Panc1 (cell line): Measurements from ENCODE around the gene MOSMO. TPM values are rescaled to one million over a fixed set of nuclear protein-coding genes. Genes with fewer than 3 reads are reported as not detected.

Experiments used
- ATAC-seq: fragments of 200-7000 bp; cut with Tn5 transposase; 2 replicates; pipeline ENCODE4 v1.9.1; 2020; ENCODE audit warnings: mild to moderate bottlenecking, moderate library complexity
- BruUV-seq: library from RNA; stranded (reverse); fragments of 400-500 nt; replicated peaks from 2 replicates; lab custom pipeline; 2021; lab: Mats Ljungman, UMichigan
- CTCF ChIA-PET: fragments of 300-600 bp; sonication (Branson Sonifier 250); formaldehyde crosslinking; loops from one replicate; lab custom pipeline; 2022; ENCODE audit warnings: antibody characterized with exemption; lab: Charles Lee
- POLR2A ChIA-PET: fragments of 300-600 bp; sonication (Branson Sonifier 250); formaldehyde crosslinking; loops from one replicate; lab custom pipeline; 2022; ENCODE audit warnings: antibody characterized with exemption; lab: Charles Lee
- DNase-seq: peaks from one replicate; pipeline ENCODE4 v3.0.0-alpha.2; 2010; ENCODE audit warnings: low read depth, low spot score
- H3K27ac ChIP-seq: 2 replicates; pipeline ENCODE4 v1.5.1; 2011; ENCODE audit warnings: mild to moderate bottlenecking, low read length, inconsistent platforms
- H3K27me3 ChIP-seq: fragments of 200-500 bp; sonication (Bioruptor generic); 2 replicates; pipeline ENCODE4 v1.6.0; 2014; ENCODE audit warnings: low read length, inconsistent platforms; ENCODE audit not compliant: control insufficient read depth, insufficient read depth
- H3K36me3 ChIP-seq: fragments of 200-500 bp; sonication (Bioruptor generic); 2 replicates; pipeline ENCODE4 v1.5.1; 2014; ENCODE audit warnings: inconsistent platforms, mild to moderate bottlenecking, low read length, moderate library complexity; ENCODE audit not compliant: control insufficient read depth, insufficient read depth
- H3K4me1 ChIP-seq: 2 replicates; pipeline ENCODE4 v1.5.1; 2011; ENCODE audit warnings: inconsistent platforms, mild to moderate bottlenecking, low read length, moderate library complexity; ENCODE audit not compliant: control insufficient read depth, insufficient read depth
- H3K4me3 ChIP-seq, 2 experiments: 2 replicates each; pipeline ENCODE4 v1.5.1; 2011 to 2012; ENCODE audit warnings: low read depth in 2 of 2, low read length in 2 of 2, mild to moderate bottlenecking in 2 of 2, inconsistent platforms in 1 of 2, moderate library complexity in 1 of 2
- H3K9me3 ChIP-seq: fragments of 200-500 bp; sonication (Bioruptor generic); 2 replicates; pipeline ENCODE4 v1.5.1; 2014; ENCODE audit warnings: low read depth, mild to moderate bottlenecking, inconsistent platforms, low read length, moderate library complexity; ENCODE audit not compliant: control insufficient read depth, insufficient read depth
- POLR2AphosphoS5 ChIP-seq: IDR thresholded peaks from 2 replicates; pipeline ENCODE4 v1.6.1; 2012; ENCODE audit warnings: mild to moderate bottlenecking, low read depth, low read length, moderate library complexity
- SIN3A ChIP-seq: IDR thresholded peaks from 2 replicates; pipeline ENCODE4 v1.6.1; 2012; ENCODE audit warnings: low read depth, mild to moderate bottlenecking, low read length, moderate library complexity, borderline replicate concordance; ENCODE audit not compliant: insufficient read depth
- TCF7L2 ChIP-seq: IDR thresholded peaks from 2 replicates; pipeline ENCODE4 v1.6.1; 2011; ENCODE audit warnings: mild to moderate bottlenecking, low read depth, low read length, inconsistent platforms
- in situ Hi-C: cut with HindIII; loops from 2 replicates; pipeline ENCODE4 v1.10.0; 2016; ENCODE audit warnings: low sequenced_read_pairs, low pct_unique_long_range_greater_than_20kb
- intact Hi-C: fragments of 100-400 bp; cut with micrococcal nuclease; formaldehyde crosslinking; loops from one replicate; pipeline ENCODE4 v1.10.0; 2022; ENCODE audit not compliant: unreplicated experiment
- total RNA-seq: library from RNA; stranded (reverse); gene quantifications from one replicate; pipeline ENCODE4 v1.2.1, GENCODE V29; 2021; ENCODE audit not compliant: unreplicated experiment
- TF ChIP-seq, protein P1 (sequence below): fragments of 450-650 bp; IDR thresholded peaks from 2 replicates; pipeline ENCODE4 v1.5.1; 2017; ENCODE audit warnings: mild to moderate bottlenecking
- TF ChIP-seq, protein P2 (sequence below), 2 experiments: IDR thresholded peaks; 2 replicates each; pipeline ENCODE4 v1.6.1; 2011 to 2012; ENCODE audit warnings: low read depth in 2 of 2, control low read depth in 1 of 2, low read length in 1 of 2, mild to moderate bottlenecking in 1 of 2, moderate library complexity in 1 of 2; ENCODE audit not compliant: insufficient read depth in 1 of 2

The MOSMO gene
- total RNA-seq, 1 experiment from 2014 or later: 20.6 TPM

DNA sequence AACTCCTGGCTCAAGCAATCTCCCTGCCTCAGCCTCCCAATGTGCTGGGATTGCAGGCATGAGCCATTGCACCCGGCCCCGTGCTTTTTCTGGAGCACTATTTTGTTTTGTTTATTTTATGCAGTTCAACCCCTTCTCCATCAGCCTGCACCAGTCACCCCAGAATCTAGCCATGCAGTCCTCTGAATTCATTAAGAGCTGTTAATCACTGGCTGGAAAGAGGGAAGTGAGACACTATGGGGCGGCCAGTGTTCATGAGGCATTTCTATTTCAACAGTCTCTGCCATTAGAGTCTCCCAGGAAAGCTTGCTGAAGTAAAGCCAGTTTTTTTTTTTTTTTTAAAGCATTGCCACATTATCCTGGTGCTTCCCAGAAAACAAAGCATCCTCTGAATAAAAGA lies 86.1 kb downstream of the MOSMO start:
- no peaks in the 10 kb centered on the region for H3K27me3 ChIP-seq
- no peak overlapping the region for H3K4me3 ChIP-seq
- no peak overlapping the region for H3K27ac ChIP-seq
- POLR2A ChIA-PET: interaction anchor here (0.7 kb wide), 1 partner anchor 95 kb away, joined by 3 read pairs; no protein-coding TSS in a partner anchor
- ATAC-seq (no peak), DNase-seq (no peak)
- H3K4me1 ChIP-seq: no peaks in the 10 kb centered on the region
- in situ Hi-C loops: loop anchor here (25.0 kb wide), 1 partner anchor 93 kb away; no protein-coding TSS in a partner anchor
- no TSS peak for BruUV-seq
- intact Hi-C loops: no loop called here
- no peaks in the 10 kb centered on the region for H3K9me3 ChIP-seq
- TF ChIP-seq, protein P1, sequence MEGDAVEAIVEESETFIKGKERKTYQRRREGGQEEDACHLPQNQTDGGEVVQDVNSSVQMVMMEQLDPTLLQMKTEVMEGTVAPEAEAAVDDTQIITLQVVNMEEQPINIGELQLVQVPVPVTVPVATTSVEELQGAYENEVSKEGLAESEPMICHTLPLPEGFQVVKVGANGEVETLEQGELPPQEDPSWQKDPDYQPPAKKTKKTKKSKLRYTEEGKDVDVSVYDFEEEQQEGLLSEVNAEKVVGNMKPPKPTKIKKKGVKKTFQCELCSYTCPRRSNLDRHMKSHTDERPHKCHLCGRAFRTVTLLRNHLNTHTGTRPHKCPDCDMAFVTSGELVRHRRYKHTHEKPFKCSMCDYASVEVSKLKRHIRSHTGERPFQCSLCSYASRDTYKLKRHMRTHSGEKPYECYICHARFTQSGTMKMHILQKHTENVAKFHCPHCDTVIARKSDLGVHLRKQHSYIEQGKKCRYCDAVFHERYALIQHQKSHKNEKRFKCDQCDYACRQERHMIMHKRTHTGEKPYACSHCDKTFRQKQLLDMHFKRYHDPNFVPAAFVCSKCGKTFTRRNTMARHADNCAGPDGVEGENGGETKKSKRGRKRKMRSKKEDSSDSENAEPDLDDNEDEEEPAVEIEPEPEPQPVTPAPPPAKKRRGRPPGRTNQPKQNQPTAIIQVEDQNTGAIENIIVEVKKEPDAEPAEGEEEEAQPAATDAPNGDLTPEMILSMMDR: no peak
- no peak for TF ChIP-seq TCF7L2
- TF ChIP-seq, protein P2, sequence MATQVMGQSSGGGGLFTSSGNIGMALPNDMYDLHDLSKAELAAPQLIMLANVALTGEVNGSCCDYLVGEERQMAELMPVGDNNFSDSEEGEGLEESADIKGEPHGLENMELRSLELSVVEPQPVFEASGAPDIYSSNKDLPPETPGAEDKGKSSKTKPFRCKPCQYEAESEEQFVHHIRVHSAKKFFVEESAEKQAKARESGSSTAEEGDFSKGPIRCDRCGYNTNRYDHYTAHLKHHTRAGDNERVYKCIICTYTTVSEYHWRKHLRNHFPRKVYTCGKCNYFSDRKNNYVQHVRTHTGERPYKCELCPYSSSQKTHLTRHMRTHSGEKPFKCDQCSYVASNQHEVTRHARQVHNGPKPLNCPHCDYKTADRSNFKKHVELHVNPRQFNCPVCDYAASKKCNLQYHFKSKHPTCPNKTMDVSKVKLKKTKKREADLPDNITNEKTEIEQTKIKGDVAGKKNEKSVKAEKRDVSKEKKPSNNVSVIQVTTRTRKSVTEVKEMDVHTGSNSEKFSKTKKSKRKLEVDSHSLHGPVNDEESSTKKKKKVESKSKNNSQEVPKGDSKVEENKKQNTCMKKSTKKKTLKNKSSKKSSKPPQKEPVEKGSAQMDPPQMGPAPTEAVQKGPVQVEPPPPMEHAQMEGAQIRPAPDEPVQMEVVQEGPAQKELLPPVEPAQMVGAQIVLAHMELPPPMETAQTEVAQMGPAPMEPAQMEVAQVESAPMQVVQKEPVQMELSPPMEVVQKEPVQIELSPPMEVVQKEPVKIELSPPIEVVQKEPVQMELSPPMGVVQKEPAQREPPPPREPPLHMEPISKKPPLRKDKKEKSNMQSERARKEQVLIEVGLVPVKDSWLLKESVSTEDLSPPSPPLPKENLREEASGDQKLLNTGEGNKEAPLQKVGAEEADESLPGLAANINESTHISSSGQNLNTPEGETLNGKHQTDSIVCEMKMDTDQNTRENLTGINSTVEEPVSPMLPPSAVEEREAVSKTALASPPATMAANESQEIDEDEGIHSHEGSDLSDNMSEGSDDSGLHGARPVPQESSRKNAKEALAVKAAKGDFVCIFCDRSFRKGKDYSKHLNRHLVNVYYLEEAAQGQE (IDR thresholded peaks at IDR 0.05; ENCODE audit: insufficient read depth in 1 of 2, low read depth in 2 of 2, low read length in 1 of 2): no peak
- no peak for TF ChIP-seq POLR2AphosphoS5
- TF ChIP-seq SIN3A: no peak
- no peaks in the 10 kb centered on the region for H3K36me3 ChIP-seq
- CTCF ChIA-PET: no interaction called here

DNA sequence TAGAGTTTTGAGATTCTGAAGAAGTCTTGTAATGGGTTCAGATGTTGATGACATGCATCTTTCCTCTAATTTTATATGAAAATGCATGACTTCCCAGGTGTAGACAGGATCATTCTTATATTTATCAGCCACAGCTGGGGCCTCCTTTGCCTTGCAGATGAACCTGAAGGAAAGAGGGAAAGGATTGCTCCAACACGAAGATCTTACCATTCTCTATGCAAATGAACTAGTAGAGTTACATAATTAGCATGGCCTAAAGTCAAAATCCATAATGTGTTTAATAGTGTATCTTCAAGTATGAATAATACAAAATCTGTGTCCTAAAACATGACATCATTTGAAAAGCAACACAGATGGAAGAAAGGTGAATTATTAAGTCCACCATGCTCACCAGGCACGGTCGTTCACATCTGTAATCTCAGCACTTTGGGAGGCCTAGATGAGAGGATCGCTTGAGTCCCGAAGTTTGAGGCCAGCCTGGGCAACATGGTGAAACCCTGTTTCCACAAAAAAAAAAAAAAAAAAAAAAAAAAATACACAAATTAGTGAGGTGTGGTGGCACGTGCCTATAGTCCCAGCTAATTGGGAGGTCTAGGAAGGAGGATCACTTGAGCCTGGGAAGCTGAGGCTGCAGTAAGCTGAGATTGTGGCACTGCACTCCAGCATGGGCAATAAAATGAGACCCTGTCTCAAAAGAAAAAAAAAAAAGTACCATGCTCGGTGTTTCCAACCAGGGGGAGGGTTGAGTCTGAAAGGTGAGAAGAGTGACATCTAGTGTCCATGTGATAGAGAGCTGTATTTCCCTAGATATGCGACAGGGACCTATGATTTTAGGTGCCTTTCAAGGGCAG lies 90.7 kb downstream of the MOSMO start:
- Histone ChIP-seq H3K9me3 (no peaks in the 10 kb centered on the region), H3K4me1 (no peaks in the 10 kb centered on the region), H3K4me3 (peak overlapping the region in 1 of 2 experiments; percentile 44; a peak in 2 of 4 replicates), H3K36me3 (no peaks in the 10 kb centered on the region), H3K27me3 (no peaks in the 10 kb centered on the region), H3K27ac (no peak overlapping the region)
- in situ Hi-C loops (loop anchor here (25.0 kb wide), 1 partner anchor 89 kb away; no protein-coding TSS in a partner anchor), intact Hi-C loops (loop anchor here (5.0 kb wide), 1 partner anchor 89 kb away; no protein-coding TSS in a partner anchor)
- BruUV-seq: no TSS peak
- ChIA-PET POLR2A (interaction anchor here (0.6 kb wide), 1 partner anchor 90 kb away, joined by 3 read pairs; no protein-coding TSS in a partner anchor), CTCF (interaction anchor here (0.6 to 1.9 kb wide), 13 partner anchors 16 to 188 kb away, joined by 3 to 15 read pairs (median 5); no protein-coding TSS in a partner anchor)
- ATAC-seq (peak; percentile 95), DNase-seq (peak; percentile 41)
- TF ChIP-seq, protein P1: peak; percentile 85
- TF ChIP-seq SIN3A: no peak
